ENCODE data around the gene NRL.
A peak's percentile ranks its signal among the peaks of the same experiment; 100 is the strongest.

The NRL gene

GRCh38 chr14:24077086-24077485, 37.7 kb downstream of the NRL start:
- Histone ChIP-seq H3K36me3 (replicated peaks in 1 of 2; ENCODE audit: control insufficient read depth in 2 of 2, insufficient read depth in 2 of 2, low read length in 2 of 2) (no peaks in the 10 kb centered on the region), H4K91ac (ENCODE audit: low read depth, low read length, poor library complexity) (peak overlapping the region; percentile 48), H3K9ac (ENCODE audit: low read depth, low read length, poor library complexity) (peak overlapping the region; percentile 25), H3K4me2 (ENCODE audit: insufficient read depth, low read length, poor library complexity, severe bottlenecking) (no peak overlapping the region), H3K27ac (replicated peaks; ENCODE audit: low read length) (no peak overlapping the region), H3K23ac (ENCODE audit: low read depth, low read length, poor library complexity) (peak overlapping the region; percentile 26), H3K4ac (ENCODE audit: low read length) (no peak overlapping the region), H2BK120ac (ENCODE audit: low read depth, low read length) (no peak overlapping the region), H4K8ac (ENCODE audit: low read depth, low read length) (no peak overlapping the region), H3K27me3 (ENCODE audit: control insufficient read depth in 3 of 3, insufficient read depth in 3 of 3, low read depth in 1 of 3, low read length in 3 of 3) (peaks cover 0 to 70% (median 10%) of the 10 kb centered on the region in 3 experiments), H2BK5ac (ENCODE audit: low read length) (peak overlapping the region; percentile 67), H2AK5ac (ENCODE audit: low read depth, low read length) (peak overlapping the region; percentile 85), H3K4me3 (ENCODE audit: low read length in 2 of 2) (no peak overlapping the region), H2BK15ac (ENCODE audit: low read length) (peak overlapping the region; percentile 54), H3K4me1 (ENCODE audit: control insufficient read depth in 2 of 2, insufficient read depth in 1 of 2, low read depth in 1 of 2, low read length in 2 of 2) (peaks cover 25 to 33% of the 10 kb centered on the region in 2 donors), H3K9me3 (replicated peaks in 1 of 2; ENCODE audit: control insufficient read depth in 2 of 2, insufficient read depth in 1 of 2, low read depth in 1 of 2, low read length in 2 of 2) (no peaks in the 10 kb centered on the region), H3K79me1 (ENCODE audit: low read depth, low read length) (no peaks in the 10 kb centered on the region), H3K14ac (ENCODE audit: low read length) (peak overlapping the region; percentile 86), H2BK12ac (ENCODE audit: low read length) (peak overlapping the region; percentile 93), H2AFZ (ENCODE audit: low read length) (no peak overlapping the region), H3K18ac (ENCODE audit: low read length) (peak overlapping the region; percentile 54)
- no CpG with 5 or more reads among the region's 23 CpGs for WGBS, 2 donors (ENCODE audit: extremely low coverage in 2 of 2, insufficient read length in 2 of 2, insufficient replicate concordance in 1 of 2)
- DNase-seq (ENCODE audit: low spot score): no peak

GRCh38 chr14:24076302-24076601, 38.5 kb downstream of the NRL start:
- no peak overlapping the region for H2AFZ ChIP-seq (ENCODE audit: low read length)

GRCh38 chr14:24075485-24076301, 39.1 kb downstream of the NRL start:
- no peaks in the 10 kb centered on the region for H3K36me3 ChIP-seq (replicated peaks in 1 of 2; ENCODE audit: control insufficient read depth in 2 of 2, insufficient read depth in 2 of 2, low read length in 2 of 2)
- H3K14ac ChIP-seq (ENCODE audit: low read length): no peak overlapping the region
- H2BK12ac ChIP-seq (ENCODE audit: low read length): no peak overlapping the region
- H3K23ac ChIP-seq (ENCODE audit: low read depth, low read length, poor library complexity): no peak overlapping the region
- H4K91ac ChIP-seq (ENCODE audit: low read depth, low read length, poor library complexity): no peak overlapping the region
- H3K79me1 ChIP-seq (ENCODE audit: low read depth, low read length): no peaks in the 10 kb centered on the region
- no peak overlapping the region for H3K18ac ChIP-seq (ENCODE audit: low read length)
- DNase-seq (ENCODE audit: low spot score): no peak
- H3K4ac ChIP-seq (ENCODE audit: low read length): no peak overlapping the region
- no peak overlapping the region for H3K27ac ChIP-seq (replicated peaks; ENCODE audit: low read length)
- no peak overlapping the region for H3K4me3 ChIP-seq (ENCODE audit: low read length in 2 of 2)
- no peak overlapping the region for H2BK120ac ChIP-seq (ENCODE audit: low read depth, low read length)
- H3K4me1 ChIP-seq (ENCODE audit: control insufficient read depth in 2 of 2, insufficient read depth in 1 of 2, low read depth in 1 of 2, low read length in 2 of 2): peaks cover 20 to 24% of the 10 kb centered on the region in 2 donors
- peak overlapping the region; percentile 38 for H2AK5ac ChIP-seq (ENCODE audit: low read depth, low read length)
- peaks cover 0 to 61% (median 0%) of the 10 kb centered on the region in 3 experiments for H3K27me3 ChIP-seq (ENCODE audit: control insufficient read depth in 3 of 3, insufficient read depth in 3 of 3, low read depth in 1 of 3, low read length in 3 of 3)
- H4K8ac ChIP-seq (ENCODE audit: low read depth, low read length): no peak overlapping the region
- H2BK15ac ChIP-seq (ENCODE audit: low read length): no peak overlapping the region
- H2BK5ac ChIP-seq (ENCODE audit: low read length): peak overlapping the region; percentile 10
- H3K9ac ChIP-seq (ENCODE audit: low read depth, low read length, poor library complexity): peak overlapping the region; percentile 21
- H3K9me3 ChIP-seq (replicated peaks in 1 of 2; ENCODE audit: control insufficient read depth in 2 of 2, insufficient read depth in 1 of 2, low read depth in 1 of 2, low read length in 2 of 2): no peaks in the 10 kb centered on the region
- WGBS, 2 donors (ENCODE audit: extremely low coverage in 2 of 2, insufficient read length in 2 of 2, insufficient replicate concordance in 1 of 2): no CpG with 5 or more reads among the region's 11 CpGs
- H2AFZ ChIP-seq (ENCODE audit: low read length): no peak overlapping the region
- no peak overlapping the region for H3K4me2 ChIP-seq (ENCODE audit: insufficient read depth, low read length, poor library complexity, severe bottlenecking)

More at GRCh38 chr14:24076302-24076601, 38.5 kb downstream of the NRL start:
- Histone ChIP-seq H2BK12ac (ENCODE audit: low read length) (no peak overlapping the region), H2BK15ac (ENCODE audit: low read length) (no peak overlapping the region), H3K36me3 (replicated peaks in 1 of 2; ENCODE audit: control insufficient read depth in 2 of 2, insufficient read depth in 2 of 2, low read length in 2 of 2) (no peaks in the 10 kb centered on the region), H2BK5ac (ENCODE audit: low read length) (no peak overlapping the region), H4K8ac (ENCODE audit: low read depth, low read length) (no peak overlapping the region), H2BK120ac (ENCODE audit: low read depth, low read length) (no peak overlapping the region), H3K4me1 (ENCODE audit: control insufficient read depth in 2 of 2, insufficient read depth in 1 of 2, low read depth in 1 of 2, low read length in 2 of 2) (peaks cover 22 to 28% of the 10 kb centered on the region in 2 donors), H3K4me3 (ENCODE audit: low read length in 2 of 2) (no peak overlapping the region), H4K91ac (ENCODE audit: low read depth, low read length, poor library complexity) (no peak overlapping the region), H3K18ac (ENCODE audit: low read length) (no peak overlapping the region), H3K14ac (ENCODE audit: low read length) (no peak overlapping the region), H3K27me3 (ENCODE audit: control insufficient read depth in 3 of 3, insufficient read depth in 3 of 3, low read depth in 1 of 3, low read length in 3 of 3) (peaks cover 0 to 62% (median 3%) of the 10 kb centered on the region in 3 experiments), H3K4me2 (ENCODE audit: insufficient read depth, low read length, poor library complexity, severe bottlenecking) (no peak overlapping the region), H3K79me1 (ENCODE audit: low read depth, low read length) (no peaks in the 10 kb centered on the region), H3K4ac (ENCODE audit: low read length) (no peak overlapping the region), H2AK5ac (ENCODE audit: low read depth, low read length) (peak overlapping the region; percentile 38), H3K23ac (ENCODE audit: low read depth, low read length, poor library complexity) (no peak overlapping the region), H3K9ac (ENCODE audit: low read depth, low read length, poor library complexity) (no peak overlapping the region), H3K27ac (replicated peaks; ENCODE audit: low read length) (no peak overlapping the region), H3K9me3 (replicated peaks in 1 of 2; ENCODE audit: control insufficient read depth in 2 of 2, insufficient read depth in 1 of 2, low read depth in 1 of 2, low read length in 2 of 2) (no peaks in the 10 kb centered on the region)
- no peak for DNase-seq (ENCODE audit: low spot score)
- WGBS, 2 donors (ENCODE audit: extremely low coverage in 2 of 2, insufficient read length in 2 of 2, insufficient replicate concordance in 1 of 2): no CpG with 5 or more reads among the region's 10 CpGs

DNA sequence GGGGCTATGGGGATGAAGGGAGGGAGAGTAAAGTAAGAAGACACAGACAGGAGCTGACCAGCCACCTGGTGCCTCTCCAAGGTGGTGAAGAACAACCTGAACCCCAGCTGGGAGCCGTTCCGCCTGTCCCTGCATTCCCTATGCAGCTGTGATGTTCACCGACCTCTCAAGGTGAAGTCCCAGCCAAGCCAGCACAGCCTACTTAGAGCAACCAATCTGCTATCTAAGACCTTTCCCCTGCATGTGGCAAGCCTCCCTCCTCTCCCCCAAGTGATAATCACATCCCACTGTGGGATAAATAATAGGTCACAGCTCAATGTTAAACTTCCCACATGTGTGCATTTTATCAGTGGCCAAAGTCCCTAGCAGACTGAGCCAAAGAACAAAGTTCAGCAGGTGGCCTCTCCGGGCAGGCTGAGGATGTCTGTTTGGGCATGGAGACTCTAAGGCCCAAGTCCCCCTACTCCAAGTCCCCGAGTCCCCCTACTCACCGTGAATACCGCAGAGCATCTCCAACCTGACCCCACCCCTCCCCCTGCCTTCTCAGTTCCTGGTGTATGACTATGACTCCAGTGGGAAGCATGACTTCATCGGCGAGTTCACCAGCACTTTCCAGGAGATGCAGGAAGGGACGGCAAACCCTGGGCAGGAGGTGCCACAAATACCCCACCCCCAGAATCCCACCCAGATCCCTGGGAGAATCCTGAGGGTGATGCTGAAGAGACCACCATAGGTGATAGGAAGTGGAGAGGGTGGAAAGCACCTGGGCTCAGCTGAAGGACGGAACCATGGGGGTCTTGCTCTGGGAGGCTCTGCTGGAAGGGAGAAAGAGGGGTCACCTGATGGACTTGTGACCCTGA, 39.9 kb downstream of the NRL start:
- Histone ChIP-seq H3K4me2 (ENCODE audit: insufficient read depth, low read length, poor library complexity, severe bottlenecking) (no peak overlapping the region), H3K9me3 (replicated peaks in 1 of 2; ENCODE audit: control insufficient read depth in 2 of 2, insufficient read depth in 1 of 2, low read depth in 1 of 2, low read length in 2 of 2) (no peaks in the 10 kb centered on the region), H2AK5ac (ENCODE audit: low read depth, low read length) (no peak overlapping the region), H2AFZ (ENCODE audit: low read length) (no peak overlapping the region), H4K91ac (ENCODE audit: low read depth, low read length, poor library complexity) (no peak overlapping the region), H3K23ac (ENCODE audit: low read depth, low read length, poor library complexity) (no peak overlapping the region), H3K4ac (ENCODE audit: low read length) (no peak overlapping the region), H2BK120ac (ENCODE audit: low read depth, low read length) (no peak overlapping the region), H2BK12ac (ENCODE audit: low read length) (no peak overlapping the region), H3K14ac (ENCODE audit: low read length) (no peak overlapping the region), H3K18ac (ENCODE audit: low read length) (no peak overlapping the region), H4K8ac (ENCODE audit: low read depth, low read length) (no peak overlapping the region), H3K9ac (ENCODE audit: low read depth, low read length, poor library complexity) (no peak overlapping the region), H2BK5ac (ENCODE audit: low read length) (no peak overlapping the region), H2BK15ac (ENCODE audit: low read length) (no peak overlapping the region), H3K4me1 (ENCODE audit: control insufficient read depth in 2 of 2, insufficient read depth in 1 of 2, low read depth in 1 of 2, low read length in 2 of 2) (peaks cover 14 to 16% of the 10 kb centered on the region in 2 donors), H3K27me3 (ENCODE audit: control insufficient read depth in 3 of 3, insufficient read depth in 3 of 3, low read depth in 1 of 3, low read length in 3 of 3) (peaks cover 0 to 61% (median 0%) of the 10 kb centered on the region in 3 experiments), H3K27ac (replicated peaks; ENCODE audit: low read length) (no peak overlapping the region), H3K79me1 (ENCODE audit: low read depth, low read length) (no peaks in the 10 kb centered on the region), H3K4me3 (ENCODE audit: low read length in 2 of 2) (no peak overlapping the region), H3K36me3 (replicated peaks in 1 of 2; ENCODE audit: control insufficient read depth in 2 of 2, insufficient read depth in 2 of 2, low read length in 2 of 2) (no peaks in the 10 kb centered on the region)
- DNase-seq (ENCODE audit: low spot score): no peak
- no CpG with 5 or more reads among the region's 11 CpGs for WGBS, 2 donors (ENCODE audit: extremely low coverage in 2 of 2, insufficient read length in 2 of 2, insufficient replicate concordance in 1 of 2)
